H7 (cell line): ENCODE results near the gene COPA. TPM values are rescaled to one million over a fixed set of nuclear protein-coding genes. Genes with fewer than 3 reads are reported as not detected.

Experiments
- DNase-seq: peaks from one replicate; pipeline ENCODE4 v3.0.0; 2012
- H3K27me3 ChIP-seq: 2 replicates; pipeline ENCODE4 v1.6.0; 2011; ENCODE audit warnings: mild to moderate bottlenecking, low read length; ENCODE audit not compliant: control insufficient read depth, insufficient read depth
- H3K36me3 ChIP-seq: replicated peaks from 2 replicates; pipeline ENCODE4 v1.5.1; 2011; ENCODE audit warnings: low read length; ENCODE audit not compliant: control insufficient read depth, insufficient read depth
- H3K4me3 ChIP-seq: 2 replicates; pipeline ENCODE4 v1.5.1; 2011; ENCODE audit warnings: low read depth, mild to moderate bottlenecking, control low read depth, low read length, moderate library complexity; ENCODE audit not compliant: insufficient read depth
- total RNA-seq: library from RNA; depleted of rRNA; stranded (reverse); fragments of >200 nt; shearing (Covaris generic); gene quantifications from 2 replicates; pipeline ENCODE4 v1.2.3, GENCODE V29; 2014

The COPA gene
- total RNA-seq, 1 experiment from 2014 or later = 175 TPM

DNA sequence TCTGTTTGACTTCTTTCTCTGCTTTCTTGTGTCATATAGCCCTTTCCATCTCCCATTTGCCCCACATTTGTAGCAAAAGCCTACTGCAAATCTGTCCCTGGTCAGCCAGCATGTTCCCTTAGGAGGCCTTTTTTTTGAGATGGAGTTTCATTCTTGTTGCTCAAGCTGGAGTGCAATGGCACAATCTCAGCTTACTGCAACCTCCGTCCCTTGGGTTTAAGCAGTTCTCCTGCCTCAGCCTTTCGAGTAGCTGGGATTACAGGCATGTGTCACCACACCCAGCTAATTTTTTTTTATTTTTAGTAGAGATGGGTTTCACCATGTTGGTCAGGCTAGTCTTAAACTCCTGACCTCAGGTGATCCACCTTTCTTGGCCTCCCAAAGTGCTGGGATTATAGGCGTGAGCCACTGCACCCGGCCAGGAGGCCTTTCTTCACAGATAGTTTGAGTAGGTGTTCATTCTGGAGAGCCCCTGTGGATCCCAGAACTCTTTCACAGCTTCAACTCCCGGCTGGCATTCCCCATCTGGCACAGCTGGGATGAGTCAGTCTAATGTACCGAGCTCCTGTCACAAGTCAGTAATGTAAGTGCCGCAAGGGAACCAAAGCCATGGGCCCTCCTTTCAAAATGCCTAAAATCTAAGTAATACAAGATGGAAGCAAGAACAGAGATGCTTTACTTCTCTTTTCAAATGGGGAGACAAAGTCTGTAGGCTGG, 14.4 kb upstream of the COPA start:
- DNase-seq = no peak
- peaks cover 47% of the 10 kb centered on the region for H3K36me3 ChIP-seq
- H3K27me3 ChIP-seq = no peaks in the 10 kb centered on the region
- no peak overlapping the region for H3K4me3 ChIP-seq

DNA sequence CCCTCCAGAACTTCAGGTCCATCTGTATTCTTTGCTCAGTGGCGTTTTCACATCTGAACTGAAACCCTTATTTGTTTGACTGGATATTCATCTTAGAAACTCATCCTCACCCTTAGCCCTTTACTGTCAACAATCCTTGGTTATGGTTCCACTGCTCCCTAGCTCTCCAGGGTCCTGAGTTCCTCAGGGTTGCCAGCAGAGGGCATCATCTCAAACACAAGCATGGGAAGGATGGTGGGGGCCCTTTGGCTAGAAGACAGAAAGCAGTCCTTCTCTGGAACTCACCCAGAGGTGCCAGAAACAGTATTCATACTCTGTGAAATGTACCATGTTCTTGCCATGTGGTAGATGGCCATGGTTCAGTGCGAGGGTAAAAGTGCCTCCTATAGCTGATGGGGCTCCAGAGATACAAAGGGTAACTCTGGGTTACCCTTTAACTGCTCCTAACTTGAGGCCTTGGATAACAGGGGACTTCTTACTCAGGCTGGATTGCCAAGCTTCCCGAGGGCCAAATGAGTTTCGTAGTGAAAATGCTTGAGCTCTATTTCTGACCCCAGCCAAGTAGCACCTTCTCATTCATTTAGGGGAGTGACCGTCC, 11.4 kb upstream of the COPA start:
- Histone ChIP-seq H3K27me3 (no peaks in the 10 kb centered on the region), H3K36me3 (peaks cover 60% of the 10 kb centered on the region), H3K4me3 (no peak overlapping the region)
- DNase-seq = peak; percentile 80

DNA sequence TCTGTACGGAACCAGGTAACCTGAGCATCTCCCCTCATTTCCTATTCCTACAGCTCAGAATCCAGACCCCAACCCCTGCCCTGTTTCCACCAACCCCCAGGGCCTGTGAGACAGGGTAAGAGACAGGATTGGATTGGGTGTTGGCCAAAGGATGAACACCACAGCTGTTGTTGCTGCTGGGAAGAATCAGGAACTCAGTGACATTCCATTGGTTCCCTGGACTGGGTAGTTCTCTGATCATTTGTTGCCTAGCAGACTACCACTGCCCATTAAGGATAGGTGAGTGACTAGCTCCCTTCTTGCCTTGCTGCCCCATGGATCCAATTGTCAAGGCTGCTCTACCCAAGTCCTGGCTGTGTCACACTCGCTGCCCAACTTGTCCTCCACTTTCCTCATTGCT, 10.2 kb upstream of the COPA start:
- H3K36me3 ChIP-seq = peaks cover 62% of the 10 kb centered on the region
- no peak for DNase-seq
- H3K27me3 ChIP-seq = no peaks in the 10 kb centered on the region
- H3K4me3 ChIP-seq = no peak overlapping the region

DNA sequence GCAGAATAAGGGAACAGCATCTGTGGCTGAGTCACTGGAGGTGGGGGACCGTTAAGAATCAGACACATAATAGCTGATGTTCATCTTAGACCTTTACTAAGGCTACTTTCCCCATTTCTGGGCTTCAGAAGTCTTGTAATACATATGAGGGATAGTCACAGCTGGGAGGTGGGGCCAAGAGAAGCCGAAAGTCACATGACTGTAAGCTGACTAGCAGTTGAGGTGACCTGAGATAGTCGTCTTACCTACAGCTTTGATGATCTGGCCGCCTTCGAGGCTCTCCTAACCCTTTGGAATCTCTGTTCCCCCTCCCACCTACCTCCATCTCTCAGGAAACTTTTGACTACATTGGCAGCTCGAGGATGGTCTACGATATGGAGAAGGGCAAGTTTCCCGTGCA, 9.5 kb upstream of the COPA start:
- Histone ChIP-seq H3K27me3 (no peaks in the 10 kb centered on the region), H3K36me3 (peaks cover 56% of the 10 kb centered on the region), H3K4me3 (no peak overlapping the region)
- no peak for DNase-seq

DNA sequence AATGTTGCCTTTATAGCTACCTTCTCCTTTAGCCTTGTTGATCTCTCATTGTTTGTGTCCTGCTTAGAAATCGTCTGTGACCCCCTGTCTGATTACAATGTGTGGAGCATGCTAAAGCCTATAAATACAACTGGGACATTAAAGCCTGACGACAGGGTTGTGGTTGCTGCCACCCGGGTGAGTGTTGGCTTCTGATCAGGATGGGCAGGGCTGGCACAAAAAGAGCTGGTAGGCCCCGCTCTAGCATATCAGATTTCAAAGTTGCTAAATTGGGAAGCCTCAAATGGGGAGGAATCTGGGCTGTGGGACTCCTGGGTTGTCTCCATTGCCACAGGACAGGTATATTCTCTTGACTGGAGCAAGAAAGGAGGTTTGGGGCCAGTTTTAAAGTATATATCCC, 8.6 kb upstream of the COPA start:
- H3K4me3 ChIP-seq = no peak overlapping the region
- H3K36me3 ChIP-seq = peaks cover 51% of the 10 kb centered on the region
- no peaks in the 10 kb centered on the region for H3K27me3 ChIP-seq
- no peak for DNase-seq

DNA sequence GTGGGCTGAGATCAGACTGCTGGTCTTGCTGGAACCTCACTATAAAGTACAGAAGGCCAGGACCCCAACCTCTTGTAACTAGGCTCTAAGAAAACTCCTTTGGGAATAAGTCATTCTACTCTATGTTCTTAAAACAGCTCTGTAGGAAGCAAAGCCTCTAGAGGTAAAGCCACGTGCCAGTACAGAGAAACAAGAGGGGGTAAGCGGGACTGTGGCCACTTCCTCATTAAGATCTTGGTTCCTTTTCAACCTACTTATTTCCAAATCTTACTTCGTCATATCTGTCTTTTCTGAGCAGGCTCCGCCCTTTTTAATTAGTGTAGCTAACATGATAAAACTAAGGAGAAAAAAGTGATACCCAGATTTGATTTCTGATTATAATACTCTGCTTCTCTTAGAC, 3.9 kb upstream of the COPA start:
- Histone ChIP-seq H3K36me3 (peaks cover 17% of the 10 kb centered on the region), H3K4me3 (no peak overlapping the region), H3K27me3 (no peaks in the 10 kb centered on the region)
- DNase-seq = no peak

DNA sequence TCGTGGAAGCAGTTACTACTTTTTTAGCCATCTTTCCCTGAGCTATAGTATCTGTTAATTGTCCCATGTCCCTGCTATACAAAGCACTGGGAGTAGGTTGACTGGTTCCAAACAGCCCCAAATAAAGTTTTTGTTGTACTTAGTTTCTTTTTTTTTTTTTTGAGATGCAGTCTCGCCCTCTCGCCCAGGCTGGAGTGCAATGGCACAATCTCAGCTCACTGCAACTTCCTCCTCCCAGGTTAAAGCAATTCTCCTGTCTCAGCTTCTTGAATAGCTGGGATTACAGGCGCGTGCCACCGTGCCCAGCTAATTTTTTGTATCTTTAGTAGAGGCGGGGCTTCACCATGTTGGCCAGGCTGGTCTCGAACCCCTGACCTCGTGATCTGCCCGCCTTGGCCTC, 3.4 kb upstream of the COPA start:
- Histone ChIP-seq H3K4me3 (no peak overlapping the region), H3K27me3 (no peaks in the 10 kb centered on the region), H3K36me3 (peaks cover 14% of the 10 kb centered on the region)
- DNase-seq = no peak

DNA sequence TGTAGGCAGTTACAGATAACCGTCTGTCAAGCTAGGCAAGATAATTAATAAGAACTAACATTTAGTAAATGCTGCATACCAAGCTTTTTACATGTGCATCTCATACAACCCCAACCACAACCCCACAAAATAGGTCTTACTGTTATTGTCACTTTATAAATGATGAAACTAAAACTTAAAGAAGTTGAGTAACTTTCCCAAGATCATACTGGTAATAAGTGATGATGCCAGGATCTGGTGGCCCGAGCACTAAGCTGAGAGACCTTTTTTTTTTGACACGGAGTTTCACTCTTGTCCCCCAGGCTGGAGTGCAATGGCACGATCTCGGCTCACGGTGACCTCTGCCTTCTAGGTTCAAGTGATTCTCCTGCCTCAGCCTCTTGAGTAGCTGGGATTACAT, 1.9 kb upstream of the COPA start:
- DNase-seq = no peak
- Histone ChIP-seq H3K36me3 (peaks cover 7% of the 10 kb centered on the region), H3K4me3 (no peak overlapping the region), H3K27me3 (no peaks in the 10 kb centered on the region)

DNA sequence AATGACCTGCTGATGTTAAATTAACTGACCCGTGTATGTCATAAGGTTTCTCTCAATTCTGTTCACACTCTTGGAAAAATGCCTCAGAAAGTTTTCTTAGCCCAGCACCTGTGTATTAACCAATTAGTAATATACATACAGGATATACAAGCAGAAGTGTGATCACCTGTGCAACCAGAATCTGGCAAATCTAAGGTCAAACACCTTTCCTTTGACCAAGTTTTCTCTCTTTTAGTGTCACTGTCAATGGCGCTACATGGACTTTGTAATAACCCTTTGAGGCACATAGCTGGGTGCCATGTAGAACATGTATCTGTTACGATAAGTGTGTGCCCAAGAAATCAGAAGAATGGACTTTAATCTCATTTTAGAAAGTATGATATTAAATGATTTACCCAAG, 1.2 kb upstream of the COPA start:
- H3K4me3 ChIP-seq = no peak overlapping the region
- peaks cover 7% of the 10 kb centered on the region for H3K36me3 ChIP-seq
- H3K27me3 ChIP-seq = no peaks in the 10 kb centered on the region
- DNase-seq = no peak

DNA sequence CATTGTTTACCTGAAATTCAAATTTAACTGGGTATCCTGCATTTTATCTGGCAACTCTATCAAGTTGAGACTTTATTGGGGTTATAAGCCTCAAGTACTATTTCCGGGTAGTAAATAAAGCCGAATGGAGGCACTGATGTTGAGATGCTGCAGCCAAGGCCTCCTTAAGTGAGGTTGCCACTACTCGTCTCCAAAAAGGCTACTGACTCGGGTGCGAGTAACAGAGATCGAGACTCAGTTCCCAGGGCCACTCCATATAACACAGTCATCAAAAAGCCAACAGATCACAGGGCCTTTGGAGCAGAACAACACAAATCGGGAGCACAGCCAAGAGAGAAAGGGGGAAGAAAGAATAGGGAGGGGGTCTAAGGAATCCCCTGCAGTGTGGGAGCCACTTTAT, 524 bp downstream of the COPA start:
- H3K27me3 ChIP-seq = no peaks in the 10 kb centered on the region
- peak overlapping the region; percentile 73 for H3K4me3 ChIP-seq
- DNase-seq = no peak
- H3K36me3 ChIP-seq = peaks cover 15% of the 10 kb centered on the region

DNA sequence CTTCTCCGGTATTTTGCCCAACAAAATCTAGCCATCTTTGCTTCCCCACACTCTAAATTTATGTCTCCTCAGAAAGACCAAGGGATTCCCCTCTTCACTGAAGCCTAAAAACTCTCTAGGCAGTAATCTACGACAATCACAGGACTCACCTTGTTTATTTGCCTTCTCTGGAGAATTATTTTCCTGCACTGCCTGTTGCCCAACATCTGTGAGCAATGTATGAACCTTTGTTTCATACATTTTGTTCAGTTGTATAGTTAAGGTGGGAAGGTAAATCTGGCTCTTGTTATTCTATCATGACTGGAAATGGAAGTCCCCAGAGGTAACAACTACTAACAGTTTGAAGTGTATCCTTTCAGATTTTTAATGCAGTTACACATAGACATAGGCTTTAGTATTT, 2.2 kb downstream of the COPA start:
- Histone ChIP-seq H3K4me3 (no peak overlapping the region), H3K36me3 (peaks cover 15% of the 10 kb centered on the region)
- DNase-seq = no peak

DNA sequence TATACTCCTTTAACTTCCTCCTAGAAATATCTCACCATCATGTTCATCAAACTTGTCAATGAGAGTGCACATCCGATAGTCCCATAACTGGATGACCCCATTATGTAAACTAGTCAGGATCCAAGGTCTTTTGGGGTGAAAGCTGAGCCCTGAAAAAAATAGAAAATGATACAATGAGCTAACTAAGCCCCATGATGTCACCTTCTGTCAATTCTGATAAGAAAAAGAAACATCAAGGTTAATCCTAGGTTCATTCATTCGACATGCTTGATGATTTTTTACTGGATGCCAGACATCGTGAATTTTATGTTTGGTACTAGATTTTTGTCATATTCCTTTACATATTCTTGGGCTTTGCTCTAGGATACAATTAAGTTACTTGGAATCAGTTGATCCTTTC, 2.9 kb downstream of the COPA start:
- Histone ChIP-seq H3K36me3 (peaks cover 15% of the 10 kb centered on the region), H3K4me3 (no peak overlapping the region), H3K27me3 (no peaks in the 10 kb centered on the region)
- no peak for DNase-seq

More for the DNA sequence above, 2.2 kb downstream of the COPA start:
- no peaks in the 10 kb centered on the region for H3K27me3 ChIP-seq

DNA sequence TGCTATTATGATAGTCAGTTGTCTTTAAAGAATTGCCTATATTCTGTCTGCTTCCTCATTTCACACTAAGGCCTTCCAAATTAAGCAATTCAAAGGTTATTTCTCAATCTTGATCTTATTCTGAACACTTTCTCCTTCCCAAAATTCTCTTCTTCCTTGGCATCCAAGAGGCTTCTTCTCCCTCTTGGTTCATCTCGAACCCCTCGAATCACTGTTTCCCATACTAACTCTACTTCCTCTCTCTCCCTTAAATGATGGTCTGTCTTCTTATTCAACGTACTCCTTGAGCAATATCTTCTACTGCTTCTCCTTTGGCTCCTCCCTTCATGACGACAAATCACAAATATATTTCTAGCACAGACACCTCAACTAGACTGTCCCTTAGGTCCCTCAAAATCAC, 4.5 kb downstream of the COPA start:
- peaks cover 18% of the 10 kb centered on the region for H3K36me3 ChIP-seq
- no peaks in the 10 kb centered on the region for H3K27me3 ChIP-seq
- no peak for DNase-seq
- no peak overlapping the region for H3K4me3 ChIP-seq

DNA sequence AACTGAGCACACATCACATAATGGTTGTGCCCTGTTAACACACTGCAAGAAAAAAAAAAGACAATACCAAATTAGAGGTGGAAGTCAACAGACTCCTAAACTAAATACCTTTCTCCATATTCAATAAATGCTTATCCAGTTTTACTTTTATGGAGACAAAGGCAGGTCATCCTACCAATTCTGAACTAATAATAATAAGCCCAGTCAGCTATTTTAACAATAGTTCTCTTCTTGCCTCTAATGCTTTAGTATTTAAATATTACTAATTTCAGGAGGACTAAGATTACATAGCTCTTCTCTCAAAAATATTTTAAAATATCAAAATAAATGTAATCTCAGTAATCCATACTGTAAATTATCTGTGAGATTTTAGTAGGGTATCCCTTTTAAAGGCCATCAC, 10.5 kb downstream of the COPA start:
- Histone ChIP-seq H3K4me3 (no peak overlapping the region), H3K36me3 (peaks cover 25% of the 10 kb centered on the region), H3K27me3 (no peaks in the 10 kb centered on the region)
- DNase-seq = no peak

DNA sequence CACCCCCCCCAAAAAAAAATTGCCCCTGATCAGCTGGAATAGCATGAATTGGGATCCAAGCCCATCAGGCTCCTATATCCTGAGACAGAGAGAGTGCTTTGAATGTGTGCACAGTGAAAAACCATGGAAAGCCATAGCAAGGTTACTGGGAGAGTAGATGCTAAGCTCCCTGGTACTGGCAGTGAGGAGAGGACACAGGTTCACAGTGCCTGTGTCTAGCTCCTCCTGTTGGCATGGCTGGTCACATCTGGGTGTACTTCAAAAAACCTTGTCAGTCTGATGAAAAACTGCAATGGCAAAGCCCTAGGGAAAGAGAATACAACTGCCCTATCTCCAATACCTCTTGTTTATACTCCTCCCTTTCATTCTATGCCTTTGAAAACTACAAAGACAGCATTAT, 12.9 kb downstream of the COPA start:
- H3K4me3 ChIP-seq = no peak overlapping the region
- no peaks in the 10 kb centered on the region for H3K27me3 ChIP-seq
- H3K36me3 ChIP-seq = peaks cover 33% of the 10 kb centered on the region

More for the DNA sequence above, 12.9 kb downstream of the COPA start:
- no peak for DNase-seq
